ENCODE measurements around the gene GMDS. TPM values are rescaled to one million over a fixed set of nuclear protein-coding genes. Genes with fewer than 3 reads are reported as not detected.

GMDS gene
- total and polyA plus RNA-seq, 2 of the 13 experiments (the other 11 are each of a cell fraction or from before 2014, with no cell fraction given): 64.4 to 112 TPM

- TF ChIP-seq ZMYM4 (CRISPR knock-in tag; IDR thresholded peaks at IDR 0.05) (peak; percentile 28; the same call in 1 of the 2 replicates), JARID2 (CRISPR knock-in tag; IDR thresholded peaks at IDR 0.05; ENCODE audit: insufficient replicate concordance) (peak; percentile 1), SRY (CRISPR knock-in tag; IDR thresholded peaks at IDR 0.05) (no peak), FOXO1 (CRISPR knock-in tag; IDR thresholded peaks at IDR 0.05) (0 out of 2 replicates have a peak, but pooled peaks have one; percentile 11), HOXA3 (CRISPR knock-in tag; IDR thresholded peaks at IDR 0.05) (peak; percentile 35; the same call in 1 of the 2 replicates), ZMYM3 (CRISPR knock-in tag; IDR thresholded peaks at IDR 0.05) (no peak), PPARG (CRISPR knock-in tag; conservative IDR thresholded peaks at IDR 0.05) (no peak), CTCF (CRISPR knock-in tag; IDR thresholded peaks at IDR 0.05) (peak; percentile 50), HNRNPUL1 (IDR thresholded peaks at IDR 0.05; ENCODE audit: low read depth, low read length) (no peak), RBM39 (IDR thresholded peaks at IDR 0.05; ENCODE audit: low read depth, low read length, poor library complexity, severe bottlenecking) (no peak), ATF7-NPFF (CRISPR knock-in tag; IDR thresholded peaks at IDR 0.05; ENCODE audit: low read depth) (0 out of 2 replicates have a peak, but pooled peaks have one; percentile 37), ZEB1 (IDR thresholded peaks at IDR 0.05; ENCODE audit: insufficient replicate concordance, low read depth) (no peak), ZIK1 (CRISPR knock-in tag; IDR thresholded peaks at IDR 0.05; ENCODE audit: borderline replicate concordance, low read depth) (no peak), ZNF768 (CRISPR knock-in tag; IDR thresholded peaks at IDR 0.05) (peak; percentile 10; the same call in 1 of the 2 replicates), KIAA2018 (CRISPR knock-in tag; IDR thresholded peaks at IDR 0.05; ENCODE audit: borderline replicate concordance) (no peak)
- TF ChIP-seq, protein P1, sequence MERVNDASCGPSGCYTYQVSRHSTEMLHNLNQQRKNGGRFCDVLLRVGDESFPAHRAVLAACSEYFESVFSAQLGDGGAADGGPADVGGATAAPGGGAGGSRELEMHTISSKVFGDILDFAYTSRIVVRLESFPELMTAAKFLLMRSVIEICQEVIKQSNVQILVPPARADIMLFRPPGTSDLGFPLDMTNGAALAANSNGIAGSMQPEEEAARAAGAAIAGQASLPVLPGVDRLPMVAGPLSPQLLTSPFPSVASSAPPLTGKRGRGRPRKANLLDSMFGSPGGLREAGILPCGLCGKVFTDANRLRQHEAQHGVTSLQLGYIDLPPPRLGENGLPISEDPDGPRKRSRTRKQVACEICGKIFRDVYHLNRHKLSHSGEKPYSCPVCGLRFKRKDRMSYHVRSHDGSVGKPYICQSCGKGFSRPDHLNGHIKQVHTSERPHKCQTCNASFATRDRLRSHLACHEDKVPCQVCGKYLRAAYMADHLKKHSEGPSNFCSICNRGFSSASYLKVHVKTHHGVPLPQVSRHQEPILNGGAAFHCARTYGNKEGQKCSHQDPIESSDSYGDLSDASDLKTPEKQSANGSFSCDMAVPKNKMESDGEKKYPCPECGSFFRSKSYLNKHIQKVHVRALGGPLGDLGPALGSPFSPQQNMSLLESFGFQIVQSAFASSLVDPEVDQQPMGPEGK (CRISPR knock-in tag; IDR thresholded peaks at IDR 0.05): peak; percentile 36; the same call in 1 of the 2 replicates
- TF ChIP-seq, protein P2, sequence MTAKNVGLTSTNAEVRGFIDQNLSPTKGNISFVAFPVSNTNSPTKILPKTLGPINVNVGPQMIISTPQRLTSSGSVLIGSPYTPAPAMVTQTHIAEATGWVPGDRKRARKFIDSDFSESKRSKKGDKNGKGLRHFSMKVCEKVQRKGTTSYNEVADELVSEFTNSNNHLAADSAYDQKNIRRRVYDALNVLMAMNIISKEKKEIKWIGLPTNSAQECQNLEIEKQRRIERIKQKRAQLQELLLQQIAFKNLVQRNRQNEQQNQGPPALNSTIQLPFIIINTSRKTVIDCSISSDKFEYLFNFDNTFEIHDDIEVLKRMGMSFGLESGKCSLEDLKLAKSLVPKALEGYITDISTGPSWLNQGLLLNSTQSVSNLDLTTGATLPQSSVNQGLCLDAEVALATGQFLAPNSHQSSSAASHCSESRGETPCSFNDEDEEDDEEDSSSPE (CRISPR knock-in tag; IDR thresholded peaks at IDR 0.05): peak; percentile 41; the same call in 1 of the 2 replicates
These were observed 634.2 kb downstream of the GMDS start (continued) for GRCh38 chr6:1611322-1611571.
